GM12878 (cell line): ENCODE results near the gene VSTM2L. TPM values are rescaled to one million over a fixed set of nuclear protein-coding genes. Genes with fewer than 3 reads are reported as not detected.
"Not testable (repeated sequence)": the region's sequence is repeated elsewhere in the genome, so short reads cannot be mapped to it uniquely, and the experiment has no call there.

Experiments used
- ATAC-seq: fragments of 200-7000 bp; cut with Tn5 transposase; 3 replicates; pipeline ENCODE4 v1.9.1; 2020; ENCODE audit warnings: mild to moderate bottlenecking, moderate library complexity
- BruUV-seq: library from RNA; stranded (reverse); fragments of 400-500 nt; replicated peaks from 2 replicates; lab custom pipeline; 2021; lab: Mats Ljungman, UMichigan
- CTCF ChIA-PET: fragments of 300-600 bp; sonication (Branson Sonifier 250); formaldehyde crosslinking; extraction: SDS; loops from one replicate; lab custom pipeline; 2021; ENCODE audit warnings: inconsistent platforms; lab: Yijun Ruan, JAX
- POLR2A ChIA-PET: fragments of 350-600 bp; formaldehyde crosslinking; extraction: SDS; loops from one replicate; lab custom pipeline; 2021; ENCODE audit warnings: inconsistent platforms; lab: Charles Lee
- RAD21 ChIA-PET: fragments of 300-600 bp; sonication (Branson Sonifier 250); formaldehyde crosslinking; loops from one replicate; lab custom pipeline; 2023; ENCODE audit warnings: antibody characterized with exemption; ENCODE audit not compliant: unreplicated experiment; lab: Charles Lee
- SMC1A ChIA-PET: fragments of 300-600 bp; sonication (Branson Sonifier 250); formaldehyde crosslinking; loops from one replicate; lab custom pipeline; 2023; ENCODE audit not compliant: unreplicated experiment, uncharacterized antibody; lab: Charles Lee
- DNase-seq: peaks from one replicate; pipeline ENCODE4 v3.0.0-alpha.2; 2011; ENCODE audit warnings: low read depth, low spot score
- FAIRE-seq: peaks from 3 replicates; lab custom pipeline; 2011; peaks lifted over from hg19 to GRCh38; lab: Jason Lieb, UNC
- H2AFZ ChIP-seq: 2 replicates; pipeline ENCODE4 v1.6.0; 2011; ENCODE audit warnings: low read depth, low read length, control low read depth; ENCODE audit not compliant: control insufficient read depth
- H3K27ac ChIP-seq: 2 replicates; pipeline ENCODE4 v1.5.1; 2011; ENCODE audit warnings: control low read depth; ENCODE audit not compliant: control insufficient read depth, insufficient read depth
- H3K27me3 ChIP-seq, 2 experiments: replicated peaks in 1 of 2; 2 replicates each; pipeline versions ENCODE4 v1.6.0 to v1.6.1; 2011; ENCODE audit warnings: low read length in 1 of 2; ENCODE audit not compliant: control insufficient read depth in 2 of 2, insufficient read depth in 2 of 2
- H3K36me3 ChIP-seq, 2 experiments: 2 replicates each; pipeline ENCODE4 v1.5.1; 2011; ENCODE audit warnings: low read length in 1 of 2; ENCODE audit not compliant: control insufficient read depth in 2 of 2, insufficient read depth in 2 of 2
- H3K4me1 ChIP-seq: 2 replicates; pipeline ENCODE4 v1.6.1; 2011; ENCODE audit warnings: mild to moderate bottlenecking, low read length, moderate library complexity, mixed read lengths; ENCODE audit not compliant: control insufficient read depth, insufficient read depth
- H3K4me2 ChIP-seq: 2 replicates; pipeline ENCODE4 v1.6.0; 2011; ENCODE audit warnings: control low read depth; ENCODE audit not compliant: control insufficient read depth, insufficient read depth
- H3K4me3 ChIP-seq: fragments of 200-600 bp; sonication (generic); 2 replicates; pipeline ENCODE4 v1.5.1; 2016
- H3K79me2 ChIP-seq: 2 replicates; pipeline ENCODE4 v1.6.0; 2011; ENCODE audit warnings: low read length; ENCODE audit not compliant: control insufficient read depth, insufficient read depth
- H3K9ac ChIP-seq: 2 replicates; pipeline ENCODE4 v1.8.0; 2011; ENCODE audit warnings: low read length, control low read depth, mixed read lengths; ENCODE audit not compliant: control insufficient read depth, insufficient read depth
- H3K9me3 ChIP-seq: replicated peaks from 3 replicates; pipeline ENCODE4 v1.5.1; 2011; ENCODE audit warnings: mild to moderate bottlenecking, low read length; ENCODE audit not compliant: control insufficient read depth, insufficient read depth
- H4K20me1 ChIP-seq: 2 replicates; pipeline ENCODE4 v1.6.0; 2011; ENCODE audit not compliant: control insufficient read depth, insufficient read depth
- CBX5 ChIP-seq: sonication (generic); IDR thresholded peaks from 2 replicates; pipeline ENCODE4 v1.6.1; 2016; ENCODE audit warnings: low read depth, moderate library complexity, mild to moderate bottlenecking, inconsistent platforms
- CHD2 ChIP-seq: IDR thresholded peaks from 2 replicates; pipeline ENCODE4 v1.6.1; 2011; ENCODE audit warnings: low read depth, low read length, improper control_type of control experiment, borderline replicate concordance
- MTA2 ChIP-seq: fragments of 450-650 bp; IDR thresholded peaks from 2 replicates; pipeline ENCODE4 v1.6.1; 2016; ENCODE audit warnings: low read depth, mild to moderate bottlenecking, moderate library complexity
- POU2F2 ChIP-seq: IDR thresholded peaks from 3 replicates; pipeline ENCODE4 v1.6.1; 2011; ENCODE audit warnings: low read depth, mild to moderate bottlenecking, low read length, borderline replicate concordance
- RUNX3 ChIP-seq: IDR thresholded peaks from 2 replicates; pipeline ENCODE4 v1.6.1; 2012; ENCODE audit warnings: low read length, inconsistent platforms
- SMC3 ChIP-seq: IDR thresholded peaks from 2 replicates; pipeline ENCODE4 v1.6.1; 2011; ENCODE audit warnings: low read length, improper control_type of control experiment, borderline replicate concordance
- ZSCAN29 ChIP-seq: fragments of 450-650 bp; IDR thresholded peaks from 2 replicates; pipeline ENCODE4 v1.6.1; 2017; ENCODE audit warnings: mild to moderate bottlenecking, moderate library complexity
- WGBS: methylation state at CpG from one replicate; pipeline ENCODE4 v1.1.6; 2016; ENCODE audit warnings: low lambda C conversion rate; ENCODE audit not compliant: insufficient replicate concordance, insufficient coverage; ENCODE audit errors: missing lambda C conversion rate; 5-methylcytosine and 5-hydroxymethylcytosine counted together
- in situ Hi-C: fragments of 300-500 bp; cut with MboI; formaldehyde crosslinking; loops from 9 replicates; pipeline ENCODE4 v1.14.3; 2018; ENCODE audit warnings: mixed read lengths
- intact Hi-C: fragments of 100-400 bp; cut with micrococcal nuclease; formaldehyde crosslinking; loops from one replicate; pipeline ENCODE4 v1.14.2; 2022; ENCODE audit not compliant: unreplicated experiment
- polyA plus RNA-seq, 11 experiments: library from polyadenylated mRNA; depleted of rRNA in 4 of 11; unstranded in 6 of 11; stranded (reverse) in 5 of 11; fragments of >200 nt; fragmentation: Nextera tagmentation in 4 of 11; fragmentation: Illumina TruSeq in 1 of 11; extraction: Ambion mirVana in 4 of 11; extraction: Trizol in 1 of 11; gene quantifications; 1 replicate in 1 of 11; 2 replicates in 10 of 11; pipeline versions ENCODE4 v1.2.1 to v1.2.3, GENCODE V29; 2011 to 2016; ENCODE audit warnings: inconsistent platforms in 2 of 11, missing spikeins in 2 of 11, low read depth in 1 of 11
- total RNA-seq, 4 experiments: library from RNA; depleted of rRNA in 3 of 4; stranded (reverse); fragments of >200 nt in 3 of 4; fragmentation: Illumina TruSeq in 1 of 4; extraction: Trizol in 1 of 4; gene quantifications; 2 replicates each; pipeline versions ENCODE4 v1.2.1 to v1.2.3, GENCODE V29; 2013 to 2021
- TF ChIP-seq, protein P1 (sequence below): IDR thresholded peaks from 2 replicates; pipeline ENCODE4 v1.6.1; 2012; ENCODE audit warnings: mild to moderate bottlenecking, low read depth, low read length

The VSTM2L gene
- total and polyA plus RNA-seq, 10 of the 15 experiments (the other 5 are each of a cell fraction or from before 2014, with no cell fraction given), result 0.05 to 1.5 (median 0.63) TPM; not detected in 2

DNA sequence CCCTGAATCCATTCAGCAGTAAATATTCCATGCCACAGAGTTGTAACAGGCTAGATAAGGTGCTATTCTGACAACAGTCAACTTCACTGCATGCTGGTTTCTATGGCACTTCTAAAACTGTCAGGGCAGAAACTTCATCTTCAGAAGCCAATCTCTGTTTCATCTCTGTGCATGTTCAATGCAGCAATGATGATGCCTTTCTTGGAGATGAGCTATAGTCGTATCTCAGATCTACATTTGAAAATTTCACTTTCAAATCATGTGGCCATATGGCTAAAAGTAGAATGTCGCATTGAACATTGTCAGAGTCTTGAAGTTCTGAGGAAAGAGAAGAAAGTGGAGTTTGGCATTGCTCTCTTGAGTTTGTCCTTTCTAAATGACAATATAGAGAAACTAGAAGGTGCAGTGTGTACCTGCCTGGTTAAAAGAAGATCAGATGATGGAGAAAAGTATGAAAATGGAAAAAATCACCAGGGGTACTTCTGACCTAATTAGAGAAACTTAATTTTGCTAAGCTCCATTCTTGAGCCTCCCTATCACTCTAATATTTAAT lies 49.0 kb upstream of the VSTM2L start:
- Histone ChIP-seq H3K36me3 (peaks cover 2 to 5% of the 10 kb centered on the region in 2 experiments), H3K27me3 (no peaks in the 10 kb centered on the region), H2AFZ (no peak overlapping the region), H3K79me2 (no peaks in the 10 kb centered on the region), H3K9ac (no peak overlapping the region), H3K4me1 (peaks cover 36% of the 10 kb centered on the region), H4K20me1 (no peaks in the 10 kb centered on the region), H3K4me3 (no peak overlapping the region), H3K9me3 (no peaks in the 10 kb centered on the region), H3K4me2 (peak overlapping the region; percentile 80), H3K27ac (peak overlapping the region; percentile 57)
- ChIA-PET RAD21 (interaction anchor here (1.0 kb wide), 1 partner anchor 30 kb away, joined by 3 read pairs; no protein-coding TSS in a partner anchor), CTCF (no interaction called here), POLR2A (no interaction called here), SMC1A (interaction anchor here (0.8 kb wide), 2 partner anchors 141 to 163 kb away, joined by 3 read pairs; no protein-coding TSS in a partner anchor)
- DNase-seq, result peak; percentile 41
- TF ChIP-seq CBX5 (no peak), CHD2 (no peak), SMC3 (no peak), RUNX3 (0 out of 2 replicates have a peak, but pooled peaks have one; percentile 20), MTA2 (no peak), POU2F2 (no peak), ZSCAN29 (no peak)
- TF ChIP-seq, protein P1, sequence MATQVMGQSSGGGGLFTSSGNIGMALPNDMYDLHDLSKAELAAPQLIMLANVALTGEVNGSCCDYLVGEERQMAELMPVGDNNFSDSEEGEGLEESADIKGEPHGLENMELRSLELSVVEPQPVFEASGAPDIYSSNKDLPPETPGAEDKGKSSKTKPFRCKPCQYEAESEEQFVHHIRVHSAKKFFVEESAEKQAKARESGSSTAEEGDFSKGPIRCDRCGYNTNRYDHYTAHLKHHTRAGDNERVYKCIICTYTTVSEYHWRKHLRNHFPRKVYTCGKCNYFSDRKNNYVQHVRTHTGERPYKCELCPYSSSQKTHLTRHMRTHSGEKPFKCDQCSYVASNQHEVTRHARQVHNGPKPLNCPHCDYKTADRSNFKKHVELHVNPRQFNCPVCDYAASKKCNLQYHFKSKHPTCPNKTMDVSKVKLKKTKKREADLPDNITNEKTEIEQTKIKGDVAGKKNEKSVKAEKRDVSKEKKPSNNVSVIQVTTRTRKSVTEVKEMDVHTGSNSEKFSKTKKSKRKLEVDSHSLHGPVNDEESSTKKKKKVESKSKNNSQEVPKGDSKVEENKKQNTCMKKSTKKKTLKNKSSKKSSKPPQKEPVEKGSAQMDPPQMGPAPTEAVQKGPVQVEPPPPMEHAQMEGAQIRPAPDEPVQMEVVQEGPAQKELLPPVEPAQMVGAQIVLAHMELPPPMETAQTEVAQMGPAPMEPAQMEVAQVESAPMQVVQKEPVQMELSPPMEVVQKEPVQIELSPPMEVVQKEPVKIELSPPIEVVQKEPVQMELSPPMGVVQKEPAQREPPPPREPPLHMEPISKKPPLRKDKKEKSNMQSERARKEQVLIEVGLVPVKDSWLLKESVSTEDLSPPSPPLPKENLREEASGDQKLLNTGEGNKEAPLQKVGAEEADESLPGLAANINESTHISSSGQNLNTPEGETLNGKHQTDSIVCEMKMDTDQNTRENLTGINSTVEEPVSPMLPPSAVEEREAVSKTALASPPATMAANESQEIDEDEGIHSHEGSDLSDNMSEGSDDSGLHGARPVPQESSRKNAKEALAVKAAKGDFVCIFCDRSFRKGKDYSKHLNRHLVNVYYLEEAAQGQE, result no peak
- 0% methylated on average over 2 of the region's 2 CpGs for whole genome bisulfite sequencing
- in situ Hi-C loops, result no loop called here
- BruUV-seq, result no TSS peak
- FAIRE-seq, result peak; percentile 56
- peak; percentile 79 for ATAC-seq
- intact Hi-C loops, result no loop called here

DNA sequence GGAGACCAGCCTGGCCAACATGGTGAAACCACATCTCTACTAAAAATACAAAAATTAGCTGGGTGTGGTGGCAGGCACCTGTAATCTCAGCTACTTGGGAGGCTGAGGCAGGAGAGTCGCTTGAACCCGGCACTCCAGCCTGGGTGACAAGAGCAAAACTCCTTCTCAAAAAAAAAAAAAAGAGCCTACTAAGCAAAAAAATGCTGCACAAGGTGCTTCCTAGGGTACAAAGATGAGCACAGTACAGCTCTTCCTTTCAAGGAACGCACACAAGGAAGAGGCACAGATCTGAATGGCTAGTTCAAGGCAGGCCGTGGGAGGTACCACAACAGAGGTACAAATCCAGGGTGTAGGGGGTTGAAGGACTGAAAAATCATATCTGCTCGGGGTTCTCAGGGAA lies 46.9 kb upstream of the VSTM2L start:
- H2AFZ ChIP-seq, CTCF ChIA-PET, H4K20me1 ChIP-seq, H3K9me3 ChIP-seq, FAIRE-seq, DNase-seq, H3K9ac ChIP-seq, H3K4me3 ChIP-seq, intact Hi-C loops, BruUV-seq, H3K36me3 ChIP-seq, POLR2A ChIA-PET, H3K27me3 ChIP-seq, RAD21 ChIA-PET, ATAC-seq, H3K4me2 ChIP-seq, H3K79me2 ChIP-seq, in situ Hi-C loops, H3K27ac ChIP-seq: not testable (repeated sequence)
- SMC1A ChIA-PET, result interaction anchor here (0.6 kb wide), 1 partner anchor 94 kb away, joined by 3 read pairs; no protein-coding TSS in a partner anchor
- WGBS, result 98% methylated on average over 5 of the region's 5 CpGs
- H3K4me1 ChIP-seq, result peaks cover 31% of the 10 kb centered on the region
